Measurements from ENCODE around the gene HAUS7. TPM values are rescaled to one million over a fixed set of nuclear protein-coding genes. Genes with fewer than 3 reads are reported as not detected.

HAUS7 gene
- total RNA-seq, 2 donors from 2014 or later, result 18.1 to 35.7 TPM

DNA sequence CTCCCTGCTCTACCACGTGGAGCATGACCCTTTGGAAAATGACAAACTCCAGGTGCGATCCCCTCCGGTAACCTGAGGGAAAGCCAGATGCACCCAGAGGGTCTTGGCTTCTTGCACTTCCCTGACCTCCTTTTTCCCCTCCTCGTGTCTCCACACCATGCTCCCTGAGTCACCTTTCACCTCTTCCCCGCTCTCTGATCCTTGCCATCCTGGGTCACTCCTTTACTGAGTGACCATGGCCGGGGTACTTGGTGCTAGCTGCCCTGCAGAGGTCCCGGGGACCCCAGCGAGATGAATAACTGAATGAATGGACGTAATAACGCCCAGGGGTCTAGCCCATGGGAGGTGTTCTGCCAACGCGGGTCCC lies 59.5 kb downstream of the HAUS7 start:
- intact Hi-C loops (cut with DNase I), result no loop called here
- TF ChIP-seq POLR2A (IDR thresholded peaks at IDR 0.05) (no peak), POLR2AphosphoS5 (IDR thresholded peaks at IDR 0.05) (no peak), CTCF (IDR thresholded peaks at IDR 0.05) (no peak)
- Histone ChIP-seq H3K27ac (no peak overlapping the region), H3K9me3 (no peaks in the 10 kb centered on the region), H3K27me3 (replicated peaks; ENCODE audit: insufficient read depth) (no peaks in the 10 kb centered on the region), H3K4me1 (replicated peaks) (no peaks in the 10 kb centered on the region), H3K36me3 (no peaks in the 10 kb centered on the region), H3K4me3 (peak overlapping the region; percentile 25 to 32)
- WGBS, result 63% methylated on average over 9 of the region's 12 CpGs
- DNase-seq (ENCODE audit: low spot score), result no peak

DNA sequence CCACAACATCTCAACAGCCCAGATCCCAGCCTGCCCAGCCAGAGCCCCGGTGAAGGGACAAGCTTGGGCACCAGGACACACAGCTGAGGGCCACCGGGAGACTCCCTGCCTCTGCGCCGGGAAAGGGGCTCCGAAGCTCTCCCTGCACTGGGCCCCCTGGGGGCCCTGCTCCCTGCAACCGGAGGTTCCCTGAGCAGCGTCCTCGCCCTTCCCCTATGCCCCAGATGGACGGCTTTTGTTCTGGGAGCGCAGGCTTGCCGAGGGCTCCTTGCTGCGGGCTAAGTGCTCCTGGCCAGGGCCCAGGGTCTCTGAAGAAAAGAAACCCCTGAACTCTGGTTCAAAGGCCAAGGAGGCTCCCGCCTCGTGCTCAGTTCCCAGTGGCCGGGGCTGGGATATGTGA lies 60.0 kb downstream of the HAUS7 start:
- Histone ChIP-seq H3K27ac (no peak overlapping the region), H3K36me3 (no peaks in the 10 kb centered on the region), H3K27me3 (replicated peaks; ENCODE audit: insufficient read depth) (no peaks in the 10 kb centered on the region), H3K4me3 (no peak overlapping the region), H3K9me3 (no peaks in the 10 kb centered on the region), H3K4me1 (replicated peaks) (no peaks in the 10 kb centered on the region)
- 86% methylated on average over 10 of the region's 15 CpGs for WGBS
- intact Hi-C loops (cut with DNase I), result no loop called here
- TF ChIP-seq POLR2A (IDR thresholded peaks at IDR 0.05), result no peak
- TF ChIP-seq POLR2AphosphoS5 (IDR thresholded peaks at IDR 0.05), result no peak
- no peak for TF ChIP-seq CTCF (IDR thresholded peaks at IDR 0.05)
- DNase-seq (ENCODE audit: low spot score), result no peak

- intact Hi-C loops (cut with DNase I), result no loop called here
- no peaks in the 10 kb centered on the region for H3K27me3 ChIP-seq (replicated peaks; ENCODE audit: insufficient read depth)
- no peaks in the 10 kb centered on the region for H3K4me1 ChIP-seq (replicated peaks)
- no peak for DNase-seq (ENCODE audit: low spot score)
- TF ChIP-seq CTCF (IDR thresholded peaks at IDR 0.05), result no peak
- no peak for TF ChIP-seq POLR2A (IDR thresholded peaks at IDR 0.05)
- TF ChIP-seq POLR2AphosphoS5 (IDR thresholded peaks at IDR 0.05), result no peak
- no peaks in the 10 kb centered on the region for H3K36me3 ChIP-seq
- 92% methylated on average over 16 of the region's 30 CpGs for WGBS
- no peak overlapping the region for H3K4me3 ChIP-seq
- no peaks in the 10 kb centered on the region for H3K9me3 ChIP-seq
- H3K27ac ChIP-seq, result no peak overlapping the region
Observed at GRCh38 chrX:153409414-153410101, 60.8 kb downstream of the HAUS7 start.

DNA sequence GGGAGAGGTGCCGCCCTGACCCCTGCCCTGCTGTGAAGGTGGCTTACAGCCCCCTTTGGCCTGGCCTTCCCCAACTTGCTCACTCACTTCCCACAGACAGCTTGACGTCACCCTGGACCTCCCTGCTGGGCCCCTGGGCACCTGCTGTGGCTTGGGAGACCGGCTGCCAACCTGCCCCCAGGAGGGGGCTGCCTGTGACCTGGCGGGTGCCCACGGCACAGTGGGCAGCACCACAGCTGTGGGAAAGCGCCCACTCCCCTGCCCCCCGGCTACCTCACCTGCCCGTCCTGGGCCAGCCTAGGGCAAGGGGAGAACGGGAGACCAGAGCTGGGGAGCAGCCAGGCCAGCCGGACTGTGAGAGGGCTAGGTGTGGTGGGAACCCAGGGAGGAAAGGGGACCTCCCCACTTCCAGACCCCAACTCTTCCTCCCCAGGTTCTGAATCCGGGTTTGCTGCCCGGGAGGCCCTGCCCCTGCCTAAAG lies 61.5 kb downstream of the HAUS7 start:
- intact Hi-C loops (cut with DNase I), result no loop called here
- no peak for TF ChIP-seq POLR2AphosphoS5 (IDR thresholded peaks at IDR 0.05)
- no peak for TF ChIP-seq CTCF (IDR thresholded peaks at IDR 0.05)
- no peak for TF ChIP-seq POLR2A (IDR thresholded peaks at IDR 0.05)
- Histone ChIP-seq H3K4me3 (no peak overlapping the region), H3K9me3 (no peaks in the 10 kb centered on the region), H3K4me1 (replicated peaks) (no peaks in the 10 kb centered on the region), H3K36me3 (no peaks in the 10 kb centered on the region), H3K27ac (no peak overlapping the region), H3K27me3 (replicated peaks; ENCODE audit: insufficient read depth) (no peaks in the 10 kb centered on the region)
- DNase-seq (ENCODE audit: low spot score), result no peak
- 95% methylated on average over 4 of the region's 12 CpGs for WGBS

DNA sequence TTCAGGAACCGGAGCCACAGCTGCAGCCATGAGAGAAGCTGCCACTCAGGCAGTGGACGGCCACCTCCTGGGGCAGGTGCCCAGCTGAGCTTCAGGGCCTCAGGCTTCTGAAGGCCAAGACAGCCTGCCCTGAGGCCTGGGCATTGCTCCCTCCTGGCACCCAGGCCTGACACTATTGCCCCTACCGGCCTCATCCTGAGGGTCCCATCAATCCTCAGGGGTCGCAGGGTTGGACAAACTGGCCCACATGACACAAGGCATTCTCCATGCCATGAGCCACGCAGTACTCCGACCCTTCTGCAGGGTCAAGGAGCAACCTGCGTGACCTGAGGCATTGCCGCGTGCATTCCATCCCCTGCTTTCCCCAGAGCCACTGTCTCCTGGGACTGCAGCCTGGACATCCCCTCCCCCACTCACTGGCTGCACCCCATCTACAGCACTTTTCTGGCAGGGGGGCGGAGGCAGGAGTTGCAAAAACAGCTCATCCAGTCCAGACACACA lies 62.1 kb downstream of the HAUS7 start:
- Histone ChIP-seq H3K36me3 (no peaks in the 10 kb centered on the region), H3K4me1 (replicated peaks) (no peaks in the 10 kb centered on the region), H3K27ac (no peak overlapping the region), H3K27me3 (replicated peaks; ENCODE audit: insufficient read depth) (no peaks in the 10 kb centered on the region), H3K4me3 (no peak overlapping the region), H3K9me3 (no peaks in the 10 kb centered on the region)
- WGBS, result 84% methylated on average over 10 of the region's 10 CpGs
- no peak for DNase-seq (ENCODE audit: low spot score)
- intact Hi-C loops (cut with DNase I), result no loop called here
- no peak for TF ChIP-seq CTCF (IDR thresholded peaks at IDR 0.05)
- no peak for TF ChIP-seq POLR2AphosphoS5 (IDR thresholded peaks at IDR 0.05)
- no peak for TF ChIP-seq POLR2A (IDR thresholded peaks at IDR 0.05)
